ENCODE measurements around the gene OIP5.
"Not testable (repeated sequence)": the region's sequence is repeated elsewhere in the genome, so short reads cannot be mapped to it uniquely, and the experiment has no call there.

The OIP5 gene

DNA sequence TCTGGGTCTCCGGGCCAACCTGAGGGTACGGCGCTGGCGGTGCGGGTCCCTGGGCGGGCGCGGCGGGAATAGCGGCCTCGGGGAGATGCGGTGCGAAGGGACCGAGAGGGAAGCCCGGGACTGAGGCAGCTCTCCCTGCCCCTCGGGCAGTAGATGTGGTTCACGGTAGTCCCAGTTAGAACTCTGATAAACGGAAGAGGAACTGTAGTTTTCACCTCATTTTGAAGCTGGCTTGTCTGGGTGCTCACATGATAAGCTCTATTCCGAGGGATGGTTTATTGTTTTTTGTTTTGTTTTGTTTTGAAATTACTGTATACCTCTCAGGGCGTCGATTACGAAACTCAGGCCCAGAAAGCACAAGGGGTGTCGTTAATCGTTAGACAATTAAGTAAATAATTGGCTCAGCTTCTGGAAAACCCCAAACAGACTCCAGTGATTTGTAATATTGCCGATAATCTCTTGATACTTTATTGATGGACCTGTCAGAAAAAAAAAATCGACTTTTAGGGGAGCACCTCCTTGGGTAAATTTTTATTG is 703 bp upstream of the OIP5 start:
- TF ChIP-seq, protein P1, sequence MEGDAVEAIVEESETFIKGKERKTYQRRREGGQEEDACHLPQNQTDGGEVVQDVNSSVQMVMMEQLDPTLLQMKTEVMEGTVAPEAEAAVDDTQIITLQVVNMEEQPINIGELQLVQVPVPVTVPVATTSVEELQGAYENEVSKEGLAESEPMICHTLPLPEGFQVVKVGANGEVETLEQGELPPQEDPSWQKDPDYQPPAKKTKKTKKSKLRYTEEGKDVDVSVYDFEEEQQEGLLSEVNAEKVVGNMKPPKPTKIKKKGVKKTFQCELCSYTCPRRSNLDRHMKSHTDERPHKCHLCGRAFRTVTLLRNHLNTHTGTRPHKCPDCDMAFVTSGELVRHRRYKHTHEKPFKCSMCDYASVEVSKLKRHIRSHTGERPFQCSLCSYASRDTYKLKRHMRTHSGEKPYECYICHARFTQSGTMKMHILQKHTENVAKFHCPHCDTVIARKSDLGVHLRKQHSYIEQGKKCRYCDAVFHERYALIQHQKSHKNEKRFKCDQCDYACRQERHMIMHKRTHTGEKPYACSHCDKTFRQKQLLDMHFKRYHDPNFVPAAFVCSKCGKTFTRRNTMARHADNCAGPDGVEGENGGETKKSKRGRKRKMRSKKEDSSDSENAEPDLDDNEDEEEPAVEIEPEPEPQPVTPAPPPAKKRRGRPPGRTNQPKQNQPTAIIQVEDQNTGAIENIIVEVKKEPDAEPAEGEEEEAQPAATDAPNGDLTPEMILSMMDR (IDR thresholded peaks at IDR 0.05; ENCODE audit: low read length, missing control alignments): no peak
- DNase-seq (ENCODE audit: low read depth): no peak
- peak overlapping the region; percentile 97 for H3K4me3 ChIP-seq (replicated peaks; ENCODE audit: low read depth, low read length)

DNA sequence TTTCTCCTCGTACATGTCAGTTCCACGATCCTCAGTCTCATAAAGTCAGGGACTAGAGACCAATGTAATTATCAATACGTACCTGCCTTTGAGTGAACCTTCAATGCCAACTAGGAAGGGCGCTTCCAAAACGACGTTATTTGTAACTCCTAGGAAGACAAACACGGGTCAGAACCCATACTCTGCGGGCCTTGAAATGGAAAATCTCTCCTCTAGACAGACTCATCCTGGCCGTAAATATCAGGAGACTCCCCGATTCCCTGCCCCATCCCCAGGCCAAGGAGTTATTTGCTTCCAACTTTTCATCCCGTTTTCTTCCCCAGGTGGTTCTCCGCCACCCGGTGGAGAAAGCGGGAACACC is 578 bp downstream of the OIP5 start:
- TF ChIP-seq, protein P1 (IDR thresholded peaks at IDR 0.05; ENCODE audit: low read length, missing control alignments): peak; percentile 76
- peak; percentile 56 for DNase-seq (ENCODE audit: low read depth)
- peak overlapping the region; percentile 97 for H3K4me3 ChIP-seq (replicated peaks; ENCODE audit: low read depth, low read length)

DNA sequence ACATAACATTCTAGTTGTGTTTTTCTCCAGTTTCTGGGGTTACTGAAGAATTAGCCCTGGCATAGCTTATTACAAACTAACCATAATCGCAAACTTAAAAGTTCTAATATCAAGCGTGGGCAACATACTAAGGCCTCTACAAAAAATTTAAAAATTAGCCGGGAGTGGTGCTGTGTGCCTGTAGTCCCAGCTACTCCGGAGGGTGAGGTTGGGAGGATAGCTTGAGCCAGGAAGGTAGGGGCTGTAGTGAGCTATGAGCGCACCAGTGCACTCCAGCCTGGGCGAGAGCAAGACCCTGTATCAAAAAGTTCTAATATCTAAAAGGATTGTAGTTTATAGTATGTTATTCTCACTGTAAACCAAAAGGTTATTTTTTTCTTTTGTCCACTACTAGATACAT is 1.1 kb downstream of the OIP5 start:
- no peak overlapping the region for H3K4me3 ChIP-seq (replicated peaks; ENCODE audit: low read depth, low read length)
- TF ChIP-seq, protein P1 (IDR thresholded peaks at IDR 0.05; ENCODE audit: low read length, missing control alignments): no peak
- no peak for DNase-seq (ENCODE audit: low read depth)

DNA sequence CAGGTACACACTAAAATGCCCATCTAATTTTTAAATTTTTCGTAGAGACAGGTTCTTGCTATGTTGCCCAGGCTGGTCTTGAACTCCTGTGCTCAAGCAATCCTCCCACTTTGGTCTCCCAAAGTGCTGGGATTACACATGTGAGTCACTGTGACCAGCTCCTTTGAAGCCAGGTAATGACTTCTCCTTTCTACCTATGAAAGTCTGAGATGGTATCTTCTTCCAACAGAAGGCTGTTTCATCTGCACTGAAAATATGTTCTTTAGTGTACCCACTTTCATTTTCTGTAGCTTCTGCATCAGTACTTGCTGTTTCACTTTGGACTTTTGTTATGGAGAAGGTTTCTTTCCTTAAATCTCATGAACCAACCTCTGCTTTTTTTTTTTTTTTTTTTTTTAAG is 8.8 kb downstream of the OIP5 start:
- TF ChIP-seq, protein P1 (IDR thresholded peaks at IDR 0.05; ENCODE audit: low read length, missing control alignments): no peak
- DNase-seq (ENCODE audit: low read depth): no peak
- H3K4me3 ChIP-seq (replicated peaks; ENCODE audit: low read depth, low read length): no peak overlapping the region

DNA sequence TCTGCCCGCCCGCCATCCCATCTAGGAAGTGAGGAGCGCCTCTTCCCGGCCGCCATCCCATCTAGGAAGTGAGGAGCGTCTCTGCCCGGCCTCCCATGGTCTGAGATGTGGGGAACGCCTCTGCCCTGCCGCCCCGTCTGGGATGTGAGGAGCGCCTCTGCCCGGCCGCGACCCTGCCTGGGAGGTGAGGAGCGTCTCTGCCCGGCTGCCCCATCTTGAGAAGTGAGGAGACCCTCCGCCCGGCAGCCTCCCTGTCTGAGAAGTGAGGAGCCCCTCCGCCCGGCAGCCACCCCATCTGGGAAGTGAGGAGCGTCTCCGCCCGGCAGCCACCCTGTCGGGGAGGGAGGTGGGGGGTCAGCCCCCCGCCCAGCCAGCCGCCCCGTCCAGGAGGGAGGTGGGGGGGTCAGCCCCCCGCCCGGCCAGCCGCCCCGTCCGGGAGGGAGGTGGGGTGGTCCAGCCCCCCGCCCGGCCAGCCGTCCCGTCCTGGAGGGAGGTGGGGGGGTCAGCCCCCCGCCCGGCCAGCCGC is 11.5 kb downstream of the OIP5 start:
- not testable (repeated sequence) for DNase-seq (ENCODE audit: low read depth)

DNA sequence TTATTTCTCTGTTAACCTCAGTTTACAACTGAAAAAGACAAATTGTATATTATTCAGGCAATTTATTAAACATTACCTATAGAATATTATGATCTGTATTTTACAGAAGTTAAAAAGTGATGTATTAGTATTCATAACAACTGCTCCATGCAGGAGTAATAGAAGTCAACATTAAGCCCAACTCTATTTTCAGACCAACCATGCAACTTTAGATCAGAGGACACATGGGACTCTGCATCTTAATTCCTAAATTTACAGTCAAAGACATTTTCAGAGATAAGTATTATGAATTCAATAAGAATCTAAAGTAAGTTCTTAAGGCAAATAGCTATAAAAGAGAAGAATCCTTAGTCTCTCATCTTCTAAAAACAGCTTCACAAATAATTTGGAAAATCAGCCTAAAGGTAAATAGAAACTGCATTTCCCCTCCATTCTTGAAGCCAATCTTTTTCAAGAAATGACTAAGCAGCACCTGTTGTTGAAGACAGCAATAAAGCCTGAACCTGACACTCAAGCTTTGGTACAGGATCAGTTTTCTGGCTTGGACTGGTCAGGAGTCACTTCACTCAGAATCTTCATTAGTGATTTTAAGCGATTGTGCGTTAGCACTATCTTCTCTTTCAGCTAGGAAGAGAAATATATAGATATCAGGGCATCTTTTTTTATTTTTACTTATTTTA is 23.0 kb downstream of the OIP5 start:
- no peak overlapping the region for H3K4me3 ChIP-seq (replicated peaks; ENCODE audit: low read depth, low read length)
- DNase-seq (ENCODE audit: low read depth): no peak
- TF ChIP-seq, protein P1 (IDR thresholded peaks at IDR 0.05; ENCODE audit: low read length, missing control alignments): no peak

More for the DNA sequence above, 11.5 kb downstream of the OIP5 start:
- H3K4me3 ChIP-seq (replicated peaks; ENCODE audit: low read depth, low read length): not testable (repeated sequence)

DNA sequence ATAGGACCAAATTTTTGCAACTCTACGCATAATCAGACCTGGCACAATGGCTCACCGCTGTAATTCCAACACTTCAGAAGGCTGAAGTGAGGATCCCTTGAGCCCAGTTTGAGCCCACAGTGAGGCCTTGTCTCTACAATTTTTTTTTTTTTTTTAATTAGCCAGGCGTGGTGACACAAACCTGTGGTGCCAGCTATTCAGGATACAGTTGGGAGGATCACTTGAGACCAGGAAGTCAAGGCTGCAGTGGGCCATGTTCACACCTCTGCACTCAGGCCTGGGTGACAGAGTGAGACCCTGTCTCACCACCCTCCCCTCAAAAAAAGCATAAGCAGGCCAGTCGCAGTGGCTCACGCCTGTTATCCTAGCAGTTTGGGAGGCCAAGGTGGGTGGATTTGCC is 24.7 kb downstream of the OIP5 start:
- no peak overlapping the region for H3K4me3 ChIP-seq (replicated peaks; ENCODE audit: low read depth, low read length)
- no peak for DNase-seq (ENCODE audit: low read depth)
- TF ChIP-seq, protein P1 (IDR thresholded peaks at IDR 0.05; ENCODE audit: low read length, missing control alignments): no peak

Measured in fibroblast of pulmonary artery (primary cell).